ENCODE results near the gene DPP8.

- TF ChIP-seq CTCF (IDR thresholded peaks at IDR 0.05; ENCODE audit: low read length) (no peak), EZH2 (IDR thresholded peaks at IDR 0.05; ENCODE audit: borderline replicate concordance, low read length) (no peak)
Observed at GRCh38 chr15:65553691-65554090, 36.2 kb upstream of the DPP8 start.

Data from OCI-LY1 (cell line).